GM18867 (cell line): ENCODE measurements around the gene PDPN.

Experiments
- ATAC-seq: cut with Tn5 transposase; IDR thresholded peaks from one replicate; pipeline ENCODE4 v1.9.1; 2021; ENCODE audit warnings: mild to moderate bottlenecking, moderate library complexity; ENCODE audit not compliant: unreplicated experiment

The PDPN gene

DNA sequence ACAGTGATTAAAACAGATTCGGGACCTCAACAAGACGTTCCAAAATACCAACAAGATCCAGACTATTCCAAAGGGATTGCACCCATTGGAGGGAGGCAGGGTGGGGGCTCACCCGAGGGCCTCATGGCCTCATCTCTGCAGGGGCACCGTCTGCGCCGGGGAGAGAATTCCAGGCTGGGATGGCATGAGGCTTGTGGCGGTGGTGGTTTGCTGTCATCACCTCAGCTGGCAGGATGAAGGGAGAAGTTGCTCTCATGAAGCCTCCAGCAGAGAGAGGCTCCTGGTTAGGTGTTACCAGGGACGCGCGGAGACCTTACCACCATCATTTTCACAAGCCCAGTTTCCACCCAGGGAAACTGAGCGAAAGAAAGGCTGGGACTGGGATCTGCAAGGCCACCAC is 6.7 kb upstream of the PDPN start:
- ATAC-seq, result no peak

DNA sequence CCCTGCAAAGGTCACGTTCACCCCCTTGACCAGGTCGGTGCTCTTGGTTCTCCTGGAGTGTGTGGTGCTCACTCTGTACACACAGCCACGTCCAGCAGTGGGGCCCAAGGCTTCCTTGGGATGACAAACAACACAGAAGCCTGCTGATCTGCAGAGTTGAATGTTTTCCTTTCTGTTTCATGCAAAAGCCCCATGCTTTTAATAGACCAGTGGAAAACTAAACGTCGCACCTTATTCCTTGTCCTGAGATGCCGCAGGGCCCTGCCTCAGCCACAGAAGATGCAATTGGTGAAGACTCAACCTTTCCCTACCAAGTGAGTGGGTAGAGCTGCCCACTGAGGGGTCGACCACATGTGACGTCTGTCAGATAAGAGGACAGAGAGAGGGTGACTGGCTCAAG is 5.8 kb upstream of the PDPN start:
- ATAC-seq, result no peak

DNA sequence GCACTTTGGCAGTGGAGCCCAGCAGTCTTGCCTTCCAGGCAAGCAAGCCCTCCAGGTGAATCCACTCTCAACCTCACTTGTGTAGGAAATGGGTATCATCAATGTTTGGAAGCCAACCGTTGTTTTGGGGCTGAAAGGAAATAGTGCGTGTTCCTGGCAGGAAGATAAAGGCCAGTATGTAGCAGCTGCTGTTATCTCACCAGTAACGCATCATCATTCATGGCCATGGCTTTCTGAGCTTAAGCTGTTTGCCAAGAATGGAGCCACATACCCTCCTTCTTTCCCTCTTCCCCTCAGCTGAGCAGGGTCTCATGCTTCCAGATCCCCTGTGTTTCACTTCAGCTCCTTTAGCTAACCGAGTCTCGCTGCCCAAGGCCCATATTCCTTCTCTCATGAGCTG is 2.2 kb upstream of the PDPN start:
- no peak for ATAC-seq

DNA sequence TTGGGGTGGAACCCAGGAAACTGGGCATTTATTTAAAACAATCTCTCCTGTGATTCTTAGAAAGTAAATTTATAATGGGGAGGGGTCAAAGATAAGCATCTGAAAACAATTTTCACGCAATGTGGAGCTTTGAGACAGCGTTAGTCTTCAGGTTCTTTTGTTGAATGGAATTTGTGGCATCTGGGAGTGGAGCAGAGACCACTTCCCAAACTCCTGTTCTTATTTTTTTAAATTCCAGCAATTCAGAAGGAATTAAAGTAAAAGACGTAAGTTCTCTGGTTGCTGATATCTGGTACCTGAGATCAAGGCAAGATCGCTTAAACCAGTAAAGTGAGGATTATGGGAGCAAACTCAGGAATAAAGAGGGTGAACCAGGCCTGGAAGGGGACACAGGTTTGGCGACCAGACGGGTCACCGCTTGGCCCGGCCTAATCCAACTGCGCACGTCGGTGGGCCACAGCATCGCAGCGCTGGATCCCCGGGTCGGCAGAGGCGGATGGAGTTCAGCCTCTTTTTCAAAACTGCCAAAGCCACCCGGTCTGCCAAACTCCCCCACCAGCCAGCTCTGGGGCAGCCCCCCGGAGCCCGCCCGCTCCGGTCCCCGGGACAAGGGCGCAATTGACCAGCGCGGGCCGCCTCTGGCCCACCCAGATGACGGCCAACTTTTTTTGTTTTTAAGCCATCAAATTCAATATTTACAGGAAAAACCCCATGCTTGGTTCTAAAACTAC is 754 bp upstream of the PDPN start:
- ATAC-seq, result no peak

DNA sequence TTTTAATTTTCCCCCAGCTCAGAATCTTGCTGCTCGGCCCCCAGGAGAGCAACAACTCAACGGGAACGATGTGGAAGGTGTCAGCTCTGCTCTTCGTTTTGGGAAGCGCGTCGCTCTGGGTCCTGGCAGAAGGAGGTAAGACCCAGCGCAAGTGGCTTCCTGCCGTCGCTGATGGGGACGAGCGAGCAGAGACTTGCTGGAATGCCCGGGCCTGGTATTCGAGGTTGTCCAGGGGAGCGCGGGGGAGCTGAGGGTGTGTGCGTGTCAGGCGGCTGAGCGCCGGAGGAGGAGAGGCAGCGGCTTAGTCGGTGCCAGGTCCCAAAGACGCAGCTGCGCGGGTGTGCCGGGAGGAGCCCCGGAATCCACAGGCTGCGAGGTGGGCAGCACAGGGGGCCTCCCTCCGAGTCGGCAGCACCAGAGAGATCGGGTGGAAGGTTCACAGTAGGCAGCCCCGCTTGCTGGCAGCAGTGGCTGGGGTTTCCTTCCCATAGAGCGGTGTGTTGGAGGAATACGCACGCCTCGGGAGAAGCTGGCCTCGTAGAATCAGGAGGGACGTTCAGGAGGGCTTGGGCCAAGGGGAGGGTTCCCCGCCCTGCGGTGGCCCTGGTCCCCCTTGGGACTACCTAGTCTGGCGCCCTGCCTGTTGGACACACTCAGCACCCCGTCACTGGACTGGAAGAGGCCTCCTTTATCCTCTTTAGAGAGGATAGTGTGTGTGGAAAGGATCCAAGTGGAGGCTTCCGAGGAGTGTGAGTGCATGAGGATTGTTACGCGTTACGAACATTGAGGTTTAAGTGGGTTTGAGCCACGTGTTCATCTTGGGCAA is 547 bp downstream of the PDPN start:
- no peak for ATAC-seq

DNA sequence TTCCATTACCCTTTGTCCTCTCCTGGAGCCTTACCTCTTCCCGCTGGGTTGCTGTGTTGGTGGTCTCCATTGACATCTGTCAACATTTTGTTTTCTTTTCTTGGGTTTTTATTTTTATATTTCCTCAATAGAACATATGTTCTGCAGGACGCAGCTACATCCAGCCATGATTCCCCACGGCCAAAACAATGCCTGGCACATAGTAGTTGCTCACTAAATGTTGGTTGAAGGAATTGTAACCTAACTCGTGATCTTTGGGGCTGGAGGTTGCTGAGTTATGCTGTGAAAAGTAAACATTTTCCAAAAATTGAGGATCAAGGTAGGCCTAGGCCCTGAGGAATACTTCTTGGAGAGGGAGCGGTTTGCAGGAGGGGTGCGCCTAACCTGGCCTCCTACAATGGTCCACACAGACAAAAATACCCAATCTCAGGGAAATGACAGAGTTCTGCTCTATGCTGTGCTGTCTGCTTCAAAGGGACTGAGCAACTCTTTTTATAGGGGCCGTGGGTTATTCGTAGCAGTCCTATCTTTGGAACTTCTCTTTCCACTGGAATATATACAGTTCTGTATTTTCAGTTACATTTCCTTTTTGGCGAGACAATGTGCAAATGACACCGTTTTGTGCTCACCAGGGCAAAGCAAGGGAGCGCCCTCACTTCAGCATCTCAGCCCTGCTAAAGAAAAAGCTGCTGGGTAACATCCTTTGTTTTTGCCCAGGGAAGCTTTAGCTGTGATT is 1.4 kb downstream of the PDPN start:
- ATAC-seq, result no peak

DNA sequence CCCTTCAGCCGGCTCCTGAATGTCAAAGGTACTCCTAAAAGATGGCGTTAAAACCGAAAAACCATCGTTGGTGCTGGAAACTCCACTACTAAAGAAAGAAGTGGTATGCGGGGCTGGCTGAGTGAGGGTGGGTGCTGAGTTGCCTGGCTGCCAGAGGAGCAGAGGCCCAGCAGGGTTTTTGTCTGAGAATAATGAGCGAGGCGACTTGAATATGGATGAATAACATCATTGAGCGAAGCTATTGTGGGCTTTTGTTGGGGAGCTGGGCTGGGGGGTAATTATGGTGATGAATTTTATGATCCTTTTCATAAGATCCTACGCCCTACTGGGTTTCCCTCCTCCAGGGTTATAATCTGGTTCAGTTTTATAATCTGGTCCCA is 2.0 kb downstream of the PDPN start:
- no peak for ATAC-seq

DNA sequence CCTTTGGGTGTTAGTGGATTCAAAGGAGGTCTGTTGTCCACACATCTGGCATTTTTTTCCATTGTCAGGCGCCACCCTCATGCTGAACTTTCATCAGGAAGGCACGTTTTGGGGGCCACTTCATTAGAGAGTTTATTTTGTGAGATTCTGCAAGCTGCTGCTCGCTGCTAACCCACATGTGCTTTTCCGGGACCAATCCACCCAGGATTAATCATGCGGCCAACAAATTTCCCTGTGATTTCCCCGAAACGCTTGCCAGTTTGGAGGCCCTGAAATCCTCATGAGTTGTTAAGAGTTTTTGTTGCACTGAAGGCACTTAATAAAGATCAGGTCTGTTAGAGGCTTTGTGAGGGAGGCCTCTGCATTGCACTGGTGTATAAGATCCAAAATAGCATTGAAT is 2.4 kb downstream of the PDPN start:
- ATAC-seq, result no peak

DNA sequence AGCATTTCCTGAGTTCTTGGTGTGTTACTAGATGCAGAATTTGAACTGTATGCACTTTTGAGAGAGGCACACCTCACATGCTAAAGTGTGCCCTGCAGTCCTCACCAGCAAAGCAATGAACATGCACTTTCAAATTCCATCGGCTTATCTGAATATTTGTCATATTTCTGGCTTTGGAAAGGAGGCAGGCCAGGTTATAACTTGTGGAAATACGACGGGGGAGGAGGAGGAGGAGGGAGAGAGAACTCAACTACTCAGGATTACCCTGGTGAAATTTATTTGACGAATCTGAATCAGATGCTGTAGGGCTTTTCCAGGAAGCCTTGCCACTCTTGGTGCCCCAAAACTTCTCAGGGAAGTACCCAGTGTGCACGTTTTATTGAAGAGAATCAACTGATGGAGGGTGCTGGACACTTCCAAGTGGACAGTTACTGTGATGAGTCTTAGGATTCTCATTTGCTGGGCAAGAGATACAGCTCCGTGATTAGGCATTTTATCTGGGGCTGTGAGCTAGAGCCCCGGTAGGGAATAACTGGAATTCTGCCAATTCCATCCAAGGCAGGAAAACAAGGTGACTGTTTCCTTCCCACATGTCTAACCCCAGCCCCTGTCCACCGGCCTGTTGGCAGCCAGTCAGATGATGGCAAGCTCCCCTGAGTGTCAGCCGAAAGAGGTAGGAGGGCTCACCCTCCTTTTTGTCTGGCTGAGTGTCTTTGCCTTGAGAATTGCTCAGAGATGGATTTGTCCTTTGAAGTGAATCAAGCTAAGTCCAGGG is 3.8 kb downstream of the PDPN start:
- no peak for ATAC-seq

DNA sequence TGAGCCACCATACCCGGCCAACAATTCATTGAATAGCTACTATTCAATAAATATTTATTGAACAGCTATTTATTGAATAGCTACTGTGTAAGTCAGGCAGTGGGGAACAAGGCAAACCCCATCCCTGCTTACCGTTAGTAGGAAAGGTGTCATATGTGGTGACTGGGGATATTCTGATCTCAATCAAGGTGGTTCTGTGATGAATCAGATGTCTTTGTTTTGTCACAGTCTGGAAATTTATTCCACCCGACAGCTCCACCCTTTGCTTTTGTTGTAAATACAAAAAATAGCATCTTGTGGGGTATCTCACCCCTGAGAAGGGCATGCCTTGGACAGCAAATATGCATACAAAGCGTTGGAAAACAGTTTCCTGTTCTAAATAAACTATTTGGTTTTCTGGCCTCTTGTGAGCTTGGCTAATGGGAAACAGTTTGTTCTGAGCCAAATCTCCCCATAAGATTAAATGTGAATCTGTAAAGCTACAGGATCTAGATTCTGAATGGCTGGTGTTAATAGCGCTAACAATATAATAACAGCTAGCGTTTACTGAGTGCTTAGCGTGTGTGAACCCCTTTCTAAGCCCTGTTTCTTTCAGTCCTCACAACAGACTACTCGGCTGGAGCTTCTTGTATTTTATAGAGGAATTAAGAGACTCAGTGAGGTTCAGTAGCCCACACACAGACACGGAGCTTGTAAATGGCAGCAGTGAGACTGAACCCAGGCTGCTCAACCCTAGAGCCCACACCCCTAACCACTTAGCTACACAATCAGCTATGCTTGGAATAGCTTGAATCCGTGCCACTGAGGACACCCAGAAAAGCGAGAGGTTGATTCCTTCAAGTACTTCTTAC is 5.5 kb downstream of the PDPN start:
- no peak for ATAC-seq

DNA sequence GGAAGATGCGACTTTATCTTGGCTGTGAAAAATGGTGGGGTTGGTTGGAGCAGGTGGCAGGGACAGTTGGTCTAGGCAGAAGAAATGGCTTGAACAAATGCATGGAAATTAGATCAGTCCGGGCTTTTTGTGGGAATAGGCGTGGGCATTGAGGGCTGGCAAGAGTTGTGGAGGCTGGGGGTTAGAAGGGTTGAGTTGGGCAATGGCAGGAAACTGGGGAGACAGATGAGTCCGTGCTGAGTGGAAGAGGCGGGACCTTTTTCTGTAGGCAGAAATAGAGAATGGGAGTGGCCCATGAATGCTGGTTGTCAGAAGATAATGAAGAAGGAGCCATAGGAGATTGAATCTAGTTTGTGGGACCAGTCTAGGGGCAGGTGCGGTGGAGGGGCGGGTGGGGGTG is 6.9 kb downstream of the PDPN start:
- ATAC-seq, result no peak

DNA sequence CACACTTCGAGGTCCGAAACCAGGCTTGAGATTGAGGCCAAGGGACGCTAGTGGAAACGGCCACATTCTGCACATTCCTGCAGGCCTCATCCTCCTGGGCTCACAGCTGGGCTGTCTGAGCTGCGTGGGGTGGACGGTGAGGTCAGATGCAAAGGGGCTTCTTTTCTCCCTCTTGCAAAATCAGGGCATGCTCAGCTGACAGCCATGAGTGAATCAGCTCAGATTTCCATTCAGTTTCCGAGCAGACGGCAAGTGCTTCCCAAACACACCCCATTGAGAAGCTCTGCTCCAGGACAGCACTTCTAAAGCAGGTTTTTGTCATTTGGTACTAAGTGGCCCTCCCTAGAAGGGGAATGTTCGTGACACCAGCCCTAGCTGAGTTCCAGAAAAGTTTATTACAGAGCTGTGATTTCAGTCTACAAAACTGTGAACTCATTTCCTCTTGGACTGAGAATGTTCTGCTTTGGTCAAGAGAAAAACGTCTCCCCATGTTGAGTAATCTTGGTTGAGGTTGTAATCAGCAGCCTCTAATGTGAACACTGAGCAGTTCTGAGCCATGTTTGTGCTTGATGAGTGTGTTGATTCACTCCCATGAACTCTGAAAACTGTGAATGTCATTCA is 10.0 kb downstream of the PDPN start:
- ATAC-seq, result no peak

DNA sequence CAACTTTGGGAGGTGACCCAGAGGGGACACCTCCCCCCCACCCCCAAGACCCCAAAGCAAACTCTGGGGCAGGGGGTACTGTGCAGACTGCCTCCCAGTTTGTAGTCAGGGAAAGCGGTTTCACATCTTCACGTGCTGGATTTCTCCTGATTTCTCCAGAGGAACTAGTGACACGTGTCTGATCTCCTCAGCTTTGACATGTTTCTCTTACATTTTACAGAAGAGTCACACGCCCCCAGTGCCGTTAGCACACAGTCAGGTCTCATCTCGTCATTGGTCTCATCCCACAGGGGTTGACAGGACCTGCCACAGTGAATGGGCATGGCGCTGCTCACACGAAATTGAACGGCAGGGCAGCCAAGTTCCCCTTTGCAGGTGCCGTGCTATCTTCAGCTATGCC is 11.8 kb downstream of the PDPN start:
- ATAC-seq, result no peak

DNA sequence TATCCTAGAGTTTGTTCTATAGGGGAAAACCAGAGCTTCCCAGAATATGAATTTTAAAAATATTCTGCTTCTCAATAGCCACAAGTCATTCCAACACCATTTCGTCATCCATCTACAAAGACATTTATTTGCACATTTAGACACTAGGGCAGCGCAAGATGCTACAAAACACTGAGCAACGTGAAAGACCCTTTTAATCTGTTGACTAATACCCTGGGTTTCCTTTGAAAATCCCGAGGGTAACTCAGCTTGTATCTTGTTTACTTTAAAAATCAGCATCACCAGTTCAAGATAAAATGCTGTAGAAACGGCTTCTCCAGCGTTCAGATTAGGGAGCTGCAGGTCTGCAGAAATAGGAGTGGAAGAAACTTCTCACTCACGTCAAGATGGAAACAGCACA is 13.5 kb downstream of the PDPN start:
- ATAC-seq, result no peak

DNA sequence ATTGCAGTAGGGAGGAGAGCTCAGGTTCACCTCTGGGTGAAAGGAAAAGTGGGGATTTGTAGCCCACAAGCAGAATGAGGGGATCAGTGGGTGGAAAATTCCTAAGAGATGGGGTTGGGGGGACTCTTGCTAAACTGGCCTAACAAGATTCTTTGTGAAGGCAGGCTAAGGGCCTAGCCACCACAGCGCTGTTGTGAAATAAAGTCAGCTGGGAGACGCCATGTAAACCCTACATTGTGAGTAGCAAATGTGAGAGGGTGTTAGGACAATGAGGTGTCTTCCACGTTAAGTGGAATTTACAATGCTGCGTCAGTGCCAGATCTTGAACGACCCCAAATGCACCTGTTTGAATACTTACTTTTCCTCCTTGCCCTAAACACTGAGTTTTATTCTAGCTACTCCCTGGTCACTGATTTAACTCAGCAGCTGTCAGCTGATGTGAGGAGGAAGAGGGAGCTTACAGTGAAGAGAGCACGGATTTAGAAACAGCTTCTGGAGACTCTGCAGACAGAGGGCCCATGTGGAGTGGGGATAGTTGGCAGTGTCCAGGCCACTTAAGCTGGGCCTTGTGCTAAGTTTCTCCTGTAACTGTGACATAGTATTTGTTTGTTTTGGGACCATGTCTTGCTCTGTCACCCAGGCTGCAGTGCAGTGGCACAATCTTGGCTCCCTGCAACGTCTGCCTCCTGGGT is 17.3 kb downstream of the PDPN start:
- no peak for ATAC-seq

DNA sequence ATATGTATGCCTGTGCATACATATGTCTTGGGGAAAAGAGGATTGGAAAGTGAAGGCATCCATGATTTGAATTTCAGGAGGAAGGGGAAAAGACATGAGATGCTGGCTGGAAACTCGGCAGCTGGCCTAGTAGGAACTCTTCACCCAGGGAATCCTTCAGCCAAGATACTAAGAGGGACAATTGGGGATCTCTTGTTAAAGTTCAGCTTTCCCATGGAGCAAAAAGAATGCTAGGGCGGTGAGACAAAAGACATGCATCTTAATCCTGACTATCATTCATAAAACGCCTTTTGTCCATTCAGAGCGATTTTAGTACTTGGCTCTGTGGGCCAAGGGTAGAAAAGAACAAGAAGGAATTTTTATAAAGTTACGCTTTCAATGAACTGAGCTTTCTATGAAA is 20.5 kb downstream of the PDPN start:
- ATAC-seq, result no peak

DNA sequence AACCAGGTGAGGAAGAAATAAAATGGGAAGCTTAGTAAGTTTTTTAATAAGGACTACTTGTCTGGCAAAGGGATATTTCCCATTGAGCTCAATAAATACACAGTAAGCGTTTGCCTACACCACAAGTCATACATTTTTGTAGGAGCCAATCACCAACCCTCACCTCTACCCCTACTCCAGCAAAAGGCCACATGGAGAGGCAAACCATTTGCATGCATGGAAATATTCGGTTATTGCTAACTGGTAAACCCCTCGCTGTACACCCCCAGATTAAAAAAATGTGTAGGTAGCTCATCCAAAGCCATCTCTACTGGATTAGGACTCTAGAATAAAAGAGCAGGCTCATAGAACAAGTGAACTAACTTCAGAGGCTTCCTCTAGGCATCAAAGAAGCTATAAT is 21.1 kb downstream of the PDPN start:
- no peak for ATAC-seq

DNA sequence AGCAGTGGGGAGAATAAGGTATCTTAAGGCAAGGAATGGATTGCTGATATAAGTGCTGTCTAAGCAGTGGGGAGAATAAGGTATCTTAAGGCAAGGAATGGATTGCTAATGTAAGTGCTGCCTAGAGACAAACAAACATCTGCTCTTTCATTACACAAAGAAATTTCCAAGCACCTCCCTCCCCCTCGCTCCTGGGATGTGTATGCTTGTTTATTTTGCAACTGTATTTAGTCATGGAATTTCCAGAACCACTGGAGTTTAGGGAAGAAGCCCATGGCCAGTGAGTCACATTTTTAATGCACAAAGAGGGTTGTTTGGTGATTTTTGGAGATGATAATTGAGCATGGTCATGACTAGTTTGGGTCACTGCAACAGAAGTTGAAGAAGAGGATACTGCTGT is 21.5 kb downstream of the PDPN start:
- no peak for ATAC-seq

DNA sequence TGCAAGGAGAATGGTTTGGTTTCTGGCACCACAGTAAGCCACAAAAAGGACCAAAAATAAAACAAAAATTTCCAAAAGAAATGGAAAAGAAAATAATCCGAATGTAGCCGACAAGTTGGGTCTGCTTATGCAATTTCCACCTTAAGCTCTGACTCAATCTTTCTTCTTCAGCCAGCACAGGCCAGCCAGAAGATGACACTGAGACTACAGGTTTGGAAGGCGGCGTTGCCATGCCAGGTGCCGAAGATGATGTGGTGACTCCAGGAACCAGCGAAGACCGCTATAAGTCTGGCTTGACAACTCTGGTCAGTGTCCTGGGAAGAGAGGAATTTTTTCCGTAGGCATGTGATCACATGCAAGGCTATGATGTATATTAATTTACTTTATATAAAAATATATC is 23.4 kb downstream of the PDPN start:
- ATAC-seq, result no peak
